PC-9 (cell line): Measurements from ENCODE around the gene SCN3A.

Experiments used
- EZH2 ChIP-seq: fragments of 200-600 bp; sonication (generic); IDR thresholded peaks from 2 replicates; pipeline ENCODE4 v1.8.0; 2017; ENCODE audit warnings: antibody characterized with exemption, low read depth
- TF ChIP-seq, protein P1 (sequence below): fragments of 200-600 bp; sonication (generic); conservative IDR thresholded peaks from 2 replicates; pipeline ENCODE4 v1.6.1; 2017; ENCODE audit warnings: mixed run types, antibody characterized with exemption, mild to moderate bottlenecking, moderate library complexity

GRCh38 chr2:165238295-165238694 lies 34.4 kb upstream of the SCN3A start:
- no peak for TF ChIP-seq EZH2
- TF ChIP-seq, protein P1, sequence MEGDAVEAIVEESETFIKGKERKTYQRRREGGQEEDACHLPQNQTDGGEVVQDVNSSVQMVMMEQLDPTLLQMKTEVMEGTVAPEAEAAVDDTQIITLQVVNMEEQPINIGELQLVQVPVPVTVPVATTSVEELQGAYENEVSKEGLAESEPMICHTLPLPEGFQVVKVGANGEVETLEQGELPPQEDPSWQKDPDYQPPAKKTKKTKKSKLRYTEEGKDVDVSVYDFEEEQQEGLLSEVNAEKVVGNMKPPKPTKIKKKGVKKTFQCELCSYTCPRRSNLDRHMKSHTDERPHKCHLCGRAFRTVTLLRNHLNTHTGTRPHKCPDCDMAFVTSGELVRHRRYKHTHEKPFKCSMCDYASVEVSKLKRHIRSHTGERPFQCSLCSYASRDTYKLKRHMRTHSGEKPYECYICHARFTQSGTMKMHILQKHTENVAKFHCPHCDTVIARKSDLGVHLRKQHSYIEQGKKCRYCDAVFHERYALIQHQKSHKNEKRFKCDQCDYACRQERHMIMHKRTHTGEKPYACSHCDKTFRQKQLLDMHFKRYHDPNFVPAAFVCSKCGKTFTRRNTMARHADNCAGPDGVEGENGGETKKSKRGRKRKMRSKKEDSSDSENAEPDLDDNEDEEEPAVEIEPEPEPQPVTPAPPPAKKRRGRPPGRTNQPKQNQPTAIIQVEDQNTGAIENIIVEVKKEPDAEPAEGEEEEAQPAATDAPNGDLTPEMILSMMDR = no peak
